Transverse colon (tissue), 4 donors: ENCODE measurements around the gene HPCAL1. TPM values are rescaled to one million over a fixed set of nuclear protein-coding genes. Genes with fewer than 3 reads are reported as not detected.

Experiments
- DNase-seq: peaks from one replicate; pipeline ENCODE4 v3.0.0-alpha.2; 2019
- H3K27ac ChIP-seq, 4 donors: fragments of 200-600 bp; sonication (generic); 2 replicates each; pipeline ENCODE4 v1.5.1; 2016 to 2018; ENCODE audit warnings: inconsistent platforms in 4 of 4
- H3K27me3 ChIP-seq: fragments of 200-600 bp; sonication (generic); 2 replicates; pipeline ENCODE4 v1.5.1; 2017; ENCODE audit warnings: inconsistent platforms
- H3K36me3 ChIP-seq, 4 donors: fragments of 200-600 bp; sonication (generic); 2 replicates each; pipeline ENCODE4 v1.5.1; 2017 to 2019; ENCODE audit warnings: inconsistent platforms in 4 of 4
- H3K4me1 ChIP-seq, 4 donors: fragments of 200-600 bp; sonication (generic); 2 replicates each; pipeline ENCODE4 v1.5.1; 2017 to 2020; ENCODE audit warnings: inconsistent platforms in 4 of 4
- H3K4me3 ChIP-seq, 4 donors: fragments of 200-600 bp; sonication (generic); 1 replicate in 1 of 4; 2 replicates in 3 of 4; pipeline versions ENCODE4 v1.5.1 to v1.6.1; 2017 to 2019; ENCODE audit warnings: inconsistent platforms in 4 of 4
- H3K9me3 ChIP-seq, 2 donors: fragments of 200-600 bp; sonication (generic); 2 replicates each; pipeline ENCODE4 v1.5.1; 2017 to 2019; ENCODE audit warnings: inconsistent platforms in 2 of 2
- CTCF ChIP-seq, 5 experiments: fragments of 200-600 bp in 3 of 5; fragments of 450-650 bp in 2 of 5; sonication (generic) in 3 of 5; IDR thresholded peaks; 1 replicate in 2 of 5; 2 replicates in 3 of 5; pipeline ENCODE4 v1.5.1; 2016 to 2017; ENCODE audit warnings: antibody characterized with exemption in 5 of 5, inconsistent platforms in 3 of 5, mild to moderate bottlenecking in 2 of 5, moderate library complexity in 1 of 5
- EP300 ChIP-seq: sonication (generic); formaldehyde crosslinking; IDR thresholded peaks from one replicate; pipeline ENCODE4 v1.6.1; 2017; ENCODE audit warnings: antibody characterized with exemption, low read depth
- POLR2A ChIP-seq: fragments of 450-650 bp; IDR thresholded peaks from one replicate; pipeline ENCODE4 v1.6.1; 2016; ENCODE audit warnings: antibody characterized with exemption, mild to moderate bottlenecking, moderate library complexity
- POLR2AphosphoS5 ChIP-seq, 3 donors: sonication (generic); formaldehyde crosslinking; IDR thresholded peaks; one replicate each; pipeline ENCODE4 v1.6.1; 2016; ENCODE audit warnings: antibody characterized with exemption in 3 of 3
- WGBS, 2 donors: methylation state at CpG; one replicate each; pipeline ENCODE4 v1.1.5; 2018; ENCODE audit warnings: low coverage in 1 of 2; 5-methylcytosine and 5-hydroxymethylcytosine counted together
- in situ Hi-C, 4 donors: fragments of 200-750 bp; cut with MboI; loops; one replicate each; pipeline versions ENCODE4 v1.15.0 to v1.15.1; 2017; ENCODE audit warnings: low sequenced_read_pairs in 3 of 4, low pct_ligation_motif_present in 1 of 4, low pct_unique_long_range_greater_than_20kb in 1 of 4
- intact Hi-C: fragments of 100-400 bp; cut with DNase I; formaldehyde crosslinking; loops from one replicate; pipeline ENCODE4 v1.15.1; 2023; ENCODE audit warnings: low total_unique reads
- total RNA-seq, 4 donors: library from RNA; depleted of rRNA; stranded (reverse); fragments of >200 nt; gene quantifications; one replicate each; pipeline ENCODE4 v1.1.0, GENCODE V29; 2016

HPCAL1 gene
- total RNA-seq, 4 donors from 2014 or later, result 88.9 to 221 (median 129) TPM

GRCh38 chr2:10406016-10406415 lies 103.3 kb downstream of the HPCAL1 start:
- no peak for DNase-seq
- H3K4me3 ChIP-seq, result no peak overlapping the region
- no peaks in the 10 kb centered on the region for H3K36me3 ChIP-seq
- in situ Hi-C loops (loop anchor here in 2 of 4 donors (25.0 kb wide), 2 partner anchors 119 to 269 kb away; no protein-coding TSS in a partner anchor), intact Hi-C loops (loop anchor here (5.0 kb wide), 1 partner anchor 104 kb away; the partner anchor contains the start of gene HPCAL1)
- 85 to 90% methylated on average over 4 to 10 of the region's 10 CpGs for WGBS, 2 donors
- no peaks in the 10 kb centered on the region for H3K27me3 ChIP-seq
- H3K27ac ChIP-seq, result peak overlapping the region; percentile 80 to 87 (median 86)
- no peaks in the 10 kb centered on the region for H3K9me3 ChIP-seq
- H3K4me1 ChIP-seq, result peaks cover 27 to 72% (median 40%) of the 10 kb centered on the region in 4 donors
- TF ChIP-seq EP300 (no peak), POLR2A (no peak), CTCF (IDR thresholded peaks at IDR 0.05) (no peak), POLR2AphosphoS5 (IDR thresholded peaks at IDR 0.05) (no peak)

- Histone ChIP-seq H3K4me3 (no peak overlapping the region), H3K36me3 (no peaks in the 10 kb centered on the region), H3K4me1 (peaks cover 21 to 68% (median 39%) of the 10 kb centered on the region in 4 donors), H3K27ac (peak overlapping the region; percentile 80 to 87 (median 86)), H3K27me3 (no peaks in the 10 kb centered on the region), H3K9me3 (no peaks in the 10 kb centered on the region)
- 64 to 87% methylated on average over 4 to 18 of the region's 18 CpGs for WGBS, 2 donors
- in situ Hi-C loops (loop anchor here in 2 of 4 donors (25.0 kb wide), 2 partner anchors 119 to 269 kb away; no protein-coding TSS in a partner anchor), intact Hi-C loops (loop anchor here (5.0 kb wide), 1 partner anchor 104 kb away; the partner anchor contains the start of gene HPCAL1)
- TF ChIP-seq POLR2A (no peak), CTCF (IDR thresholded peaks at IDR 0.05) (no peak), EP300 (no peak), POLR2AphosphoS5 (IDR thresholded peaks at IDR 0.05) (no peak)
- no peak for DNase-seq
Measured at GRCh38 chr2:10406491-10407188, 103.9 kb downstream of the HPCAL1 start.

GRCh38 chr2:10407432-10407831 lies 104.7 kb downstream of the HPCAL1 start:
- Histone ChIP-seq H3K36me3 (no peaks in the 10 kb centered on the region), H3K4me1 (peaks cover 22 to 71% (median 39%) of the 10 kb centered on the region in 4 donors), H3K4me3 (no peak overlapping the region), H3K27ac (peak overlapping the region; percentile 80 to 87 (median 86)), H3K9me3 (no peaks in the 10 kb centered on the region), H3K27me3 (no peaks in the 10 kb centered on the region)
- no peak for DNase-seq
- in situ Hi-C loops, result loop anchor here in 2 of 4 donors (25.0 kb wide), 2 partner anchors 120 to 270 kb away; no protein-coding TSS in a partner anchor
- 58 to 68% methylated on average over 2 to 4 of the region's 4 CpGs for WGBS, 2 donors
- intact Hi-C loops, result loop anchor here (5.0 kb wide), 1 partner anchor 105 kb away; the partner anchor contains the start of gene HPCAL1
- TF ChIP-seq CTCF (IDR thresholded peaks at IDR 0.05) (no peak), POLR2A (no peak), POLR2AphosphoS5 (IDR thresholded peaks at IDR 0.05) (no peak), EP300 (no peak)
